ENCODE measurements around the gene CALCR.

DNA sequence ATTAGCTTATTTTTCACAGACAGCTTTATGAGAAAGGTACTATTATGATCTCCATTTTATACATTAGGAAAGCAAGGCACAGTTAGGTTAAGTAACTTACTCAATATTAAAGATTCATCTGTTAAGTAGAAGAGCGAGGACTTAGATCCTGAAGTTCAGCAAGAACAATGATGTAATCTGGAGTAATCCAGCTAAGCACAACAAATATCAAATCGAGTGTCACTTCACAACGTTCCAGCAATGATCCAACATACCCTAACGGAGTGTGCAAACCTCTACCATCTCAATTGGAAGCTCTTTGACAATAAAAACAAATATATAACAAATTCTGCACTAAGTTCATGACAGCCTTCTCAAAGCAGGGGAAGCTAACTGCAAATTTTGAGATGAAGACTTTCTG, 121.3 kb downstream of the CALCR start:
- TF ChIP-seq, protein P1, sequence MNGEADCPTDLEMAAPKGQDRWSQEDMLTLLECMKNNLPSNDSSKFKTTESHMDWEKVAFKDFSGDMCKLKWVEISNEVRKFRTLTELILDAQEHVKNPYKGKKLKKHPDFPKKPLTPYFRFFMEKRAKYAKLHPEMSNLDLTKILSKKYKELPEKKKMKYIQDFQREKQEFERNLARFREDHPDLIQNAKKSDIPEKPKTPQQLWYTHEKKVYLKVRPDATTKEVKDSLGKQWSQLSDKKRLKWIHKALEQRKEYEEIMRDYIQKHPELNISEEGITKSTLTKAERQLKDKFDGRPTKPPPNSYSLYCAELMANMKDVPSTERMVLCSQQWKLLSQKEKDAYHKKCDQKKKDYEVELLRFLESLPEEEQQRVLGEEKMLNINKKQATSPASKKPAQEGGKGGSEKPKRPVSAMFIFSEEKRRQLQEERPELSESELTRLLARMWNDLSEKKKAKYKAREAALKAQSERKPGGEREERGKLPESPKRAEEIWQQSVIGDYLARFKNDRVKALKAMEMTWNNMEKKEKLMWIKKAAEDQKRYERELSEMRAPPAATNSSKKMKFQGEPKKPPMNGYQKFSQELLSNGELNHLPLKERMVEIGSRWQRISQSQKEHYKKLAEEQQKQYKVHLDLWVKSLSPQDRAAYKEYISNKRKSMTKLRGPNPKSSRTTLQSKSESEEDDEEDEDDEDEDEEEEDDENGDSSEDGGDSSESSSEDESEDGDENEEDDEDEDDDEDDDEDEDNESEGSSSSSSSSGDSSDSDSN (IDR thresholded peaks at IDR 0.05; ENCODE audit: borderline replicate concordance in 1 of 2, low read depth in 2 of 2, low read length in 2 of 2): no peak
- no peak for TF ChIP-seq RCOR1 (IDR thresholded peaks at IDR 0.05; ENCODE audit: borderline replicate concordance in 1 of 2, low read depth in 2 of 2, low read length in 2 of 2)
- no peak for TF ChIP-seq EZH2 (IDR thresholded peaks at IDR 0.05; ENCODE audit: borderline replicate concordance, low read depth, low read length)
- TF ChIP-seq CTCF (IDR thresholded peaks at IDR 0.05 in 2 of 3, conservative IDR thresholded peaks at IDR 0.05 in 1 of 3; ENCODE audit: insufficient read depth in 2 of 3, low read depth in 1 of 3, low read length in 3 of 3): no peak
- TF ChIP-seq HCFC1 (IDR thresholded peaks at IDR 0.05; ENCODE audit: low read depth, low read length): no peak
- no peak for TF ChIP-seq ZNF780A (CRISPR knock-in tag; IDR thresholded peaks at IDR 0.05)
- TF ChIP-seq SP1 (CRISPR knock-in tag; IDR thresholded peaks at IDR 0.05): no peak
- no peak for TF ChIP-seq RB1 (IDR thresholded peaks at IDR 0.05; ENCODE audit: low read depth)
- TF ChIP-seq, protein P2, sequence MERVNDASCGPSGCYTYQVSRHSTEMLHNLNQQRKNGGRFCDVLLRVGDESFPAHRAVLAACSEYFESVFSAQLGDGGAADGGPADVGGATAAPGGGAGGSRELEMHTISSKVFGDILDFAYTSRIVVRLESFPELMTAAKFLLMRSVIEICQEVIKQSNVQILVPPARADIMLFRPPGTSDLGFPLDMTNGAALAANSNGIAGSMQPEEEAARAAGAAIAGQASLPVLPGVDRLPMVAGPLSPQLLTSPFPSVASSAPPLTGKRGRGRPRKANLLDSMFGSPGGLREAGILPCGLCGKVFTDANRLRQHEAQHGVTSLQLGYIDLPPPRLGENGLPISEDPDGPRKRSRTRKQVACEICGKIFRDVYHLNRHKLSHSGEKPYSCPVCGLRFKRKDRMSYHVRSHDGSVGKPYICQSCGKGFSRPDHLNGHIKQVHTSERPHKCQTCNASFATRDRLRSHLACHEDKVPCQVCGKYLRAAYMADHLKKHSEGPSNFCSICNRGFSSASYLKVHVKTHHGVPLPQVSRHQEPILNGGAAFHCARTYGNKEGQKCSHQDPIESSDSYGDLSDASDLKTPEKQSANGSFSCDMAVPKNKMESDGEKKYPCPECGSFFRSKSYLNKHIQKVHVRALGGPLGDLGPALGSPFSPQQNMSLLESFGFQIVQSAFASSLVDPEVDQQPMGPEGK (CRISPR knock-in tag; IDR thresholded peaks at IDR 0.05; ENCODE audit: borderline replicate concordance): no peak

Measured in K562 (cell line).